ENCODE measurements around the gene MRPL20. TPM values are rescaled to one million over a fixed set of nuclear protein-coding genes. Genes with fewer than 3 reads are reported as not detected.
A peak's percentile ranks its signal among the peaks of the same experiment; 100 is the strongest.

Gene MRPL20
- total RNA-seq, 1 donor: 104 TPM

GRCh38 chr1:1427106-1427819 lies 20.2 kb upstream of the MRPL20 start:
- TF ChIP-seq, protein P1, sequence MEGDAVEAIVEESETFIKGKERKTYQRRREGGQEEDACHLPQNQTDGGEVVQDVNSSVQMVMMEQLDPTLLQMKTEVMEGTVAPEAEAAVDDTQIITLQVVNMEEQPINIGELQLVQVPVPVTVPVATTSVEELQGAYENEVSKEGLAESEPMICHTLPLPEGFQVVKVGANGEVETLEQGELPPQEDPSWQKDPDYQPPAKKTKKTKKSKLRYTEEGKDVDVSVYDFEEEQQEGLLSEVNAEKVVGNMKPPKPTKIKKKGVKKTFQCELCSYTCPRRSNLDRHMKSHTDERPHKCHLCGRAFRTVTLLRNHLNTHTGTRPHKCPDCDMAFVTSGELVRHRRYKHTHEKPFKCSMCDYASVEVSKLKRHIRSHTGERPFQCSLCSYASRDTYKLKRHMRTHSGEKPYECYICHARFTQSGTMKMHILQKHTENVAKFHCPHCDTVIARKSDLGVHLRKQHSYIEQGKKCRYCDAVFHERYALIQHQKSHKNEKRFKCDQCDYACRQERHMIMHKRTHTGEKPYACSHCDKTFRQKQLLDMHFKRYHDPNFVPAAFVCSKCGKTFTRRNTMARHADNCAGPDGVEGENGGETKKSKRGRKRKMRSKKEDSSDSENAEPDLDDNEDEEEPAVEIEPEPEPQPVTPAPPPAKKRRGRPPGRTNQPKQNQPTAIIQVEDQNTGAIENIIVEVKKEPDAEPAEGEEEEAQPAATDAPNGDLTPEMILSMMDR (IDR thresholded peaks at IDR 0.05; ENCODE audit: insufficient read depth, low read length): no peak

GRCh38 chr1:1426496-1427105 lies 19.5 kb upstream of the MRPL20 start:
- H3K4me3 ChIP-seq (ENCODE audit: low read depth, low read length): no peak overlapping the region
- no peak for DNase-seq (ENCODE audit: low read depth)
- TF ChIP-seq, protein P1 (IDR thresholded peaks at IDR 0.05; ENCODE audit: insufficient read depth, low read length): no peak

More at GRCh38 chr1:1427106-1427819, 20.2 kb upstream of the MRPL20 start:
- H3K4me3 ChIP-seq (ENCODE audit: low read depth, low read length): peak overlapping the region; percentile 54
- DNase-seq (ENCODE audit: low read depth): no peak

DNA sequence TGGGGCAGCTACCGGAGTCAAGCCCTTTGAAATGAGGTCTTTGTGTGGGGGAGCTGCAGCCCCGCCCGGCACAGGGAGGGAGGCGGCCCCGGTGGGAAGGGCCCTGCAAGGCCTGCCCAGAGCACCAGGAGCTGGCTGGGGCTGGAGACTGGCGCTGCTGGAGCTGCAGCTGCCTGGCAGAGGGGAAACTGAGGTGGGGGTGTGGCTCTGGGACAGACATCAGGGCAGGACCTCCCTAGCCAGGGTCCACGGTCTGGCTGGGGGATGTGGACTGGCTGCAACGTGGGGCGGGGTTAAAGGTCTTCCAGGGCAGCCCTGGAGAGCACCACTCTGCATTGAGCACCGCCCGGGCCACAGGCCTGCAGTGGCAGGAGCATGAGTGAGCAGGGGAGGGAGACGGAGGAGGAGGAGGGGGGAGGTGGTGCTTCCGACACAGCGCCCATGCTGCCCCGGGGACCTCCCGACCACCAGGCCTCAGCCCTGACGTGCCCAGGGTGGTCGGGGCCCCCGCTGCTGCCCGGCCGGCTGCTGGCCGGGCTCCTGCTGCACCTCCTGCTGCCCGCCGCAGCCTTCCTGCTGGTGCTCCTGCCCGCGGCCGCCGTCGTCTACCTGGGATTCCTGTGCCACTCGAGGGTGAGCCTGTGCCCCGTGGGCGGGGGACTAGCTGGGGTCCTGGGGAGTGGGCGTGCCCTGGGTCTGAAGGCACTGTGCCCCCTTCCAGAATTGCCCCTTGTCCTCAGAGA lies 18.8 kb upstream of the MRPL20 start:
- no peak overlapping the region for H3K4me3 ChIP-seq (ENCODE audit: low read depth, low read length)
- TF ChIP-seq, protein P1 (IDR thresholded peaks at IDR 0.05; ENCODE audit: insufficient read depth, low read length): no peak
- no peak for DNase-seq (ENCODE audit: low read depth)

DNA sequence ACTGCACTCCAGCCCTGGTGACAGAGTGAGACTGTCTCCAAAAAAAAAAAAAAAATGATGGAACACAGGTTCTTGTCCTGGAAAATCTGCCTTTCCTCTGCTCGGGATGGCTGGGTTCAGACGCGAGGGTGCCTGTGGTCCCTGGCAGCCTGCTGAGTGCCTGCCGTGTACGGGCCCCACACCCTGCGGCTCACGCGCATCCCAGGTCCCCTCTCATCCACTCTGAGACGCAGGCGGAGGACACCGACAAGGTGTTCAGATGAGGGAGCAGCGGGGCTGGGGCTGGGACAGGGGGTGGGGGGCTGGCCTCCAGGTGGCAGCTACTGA lies 18.3 kb upstream of the MRPL20 start:
- no peak for DNase-seq (ENCODE audit: low read depth)

DNA sequence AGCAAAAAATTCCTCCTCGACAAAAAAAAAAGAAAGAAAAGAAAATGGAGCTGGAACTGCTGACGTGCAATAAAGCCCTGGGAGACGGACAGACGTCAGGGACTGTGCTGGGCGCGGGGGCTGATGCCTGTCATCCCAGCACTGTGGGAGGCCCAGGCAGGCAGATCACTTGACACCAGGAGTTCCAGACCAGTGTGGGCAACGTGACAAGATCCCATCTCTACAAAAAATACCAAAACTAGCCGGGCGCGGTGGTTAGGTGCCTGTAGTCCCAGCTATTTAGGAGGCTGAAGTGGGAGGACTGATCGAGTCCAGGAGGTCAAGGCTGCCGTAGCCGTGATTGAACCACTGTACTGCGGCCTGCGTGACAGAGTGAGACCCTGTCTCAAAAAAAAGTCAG lies 17.6 kb upstream of the MRPL20 start:
- H3K4me3 ChIP-seq (ENCODE audit: low read depth, low read length): no peak overlapping the region
- DNase-seq (ENCODE audit: low read depth): no peak
- TF ChIP-seq, protein P1 (IDR thresholded peaks at IDR 0.05; ENCODE audit: insufficient read depth, low read length): no peak

More for the DNA sequence above, 18.3 kb upstream of the MRPL20 start:
- TF ChIP-seq, protein P1 (IDR thresholded peaks at IDR 0.05; ENCODE audit: insufficient read depth, low read length): no peak
- no peak overlapping the region for H3K4me3 ChIP-seq (ENCODE audit: low read depth, low read length)

DNA sequence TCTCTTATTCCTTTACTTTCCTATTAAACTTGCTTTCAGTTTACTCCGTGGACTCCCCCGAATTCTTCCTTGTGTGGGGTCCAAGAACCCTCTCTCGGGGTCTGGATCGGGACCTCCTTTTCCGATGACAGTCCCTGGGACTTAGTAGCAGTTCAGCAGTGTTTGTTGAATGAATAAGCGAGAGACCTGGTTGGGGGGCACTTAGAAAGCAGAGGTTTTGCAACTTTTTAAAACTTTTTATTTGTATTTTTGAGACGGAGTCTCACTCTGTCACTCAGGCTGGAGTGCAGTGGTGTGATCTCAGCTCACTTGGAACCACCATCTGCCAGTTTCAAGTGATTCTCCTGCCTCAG lies 16.1 kb upstream of the MRPL20 start:
- no peak overlapping the region for H3K4me3 ChIP-seq (ENCODE audit: low read depth, low read length)
- DNase-seq (ENCODE audit: low read depth): no peak
- TF ChIP-seq, protein P1 (IDR thresholded peaks at IDR 0.05; ENCODE audit: insufficient read depth, low read length): no peak
